K562 (cell line): ENCODE data around the gene ADAMTS14. TPM values are rescaled to one million over a fixed set of nuclear protein-coding genes. Genes with fewer than 3 reads are reported as not detected.

Experiments used
- ATAC-seq: fragments of 200-7000 bp; cut with Tn5 transposase; 3 replicates; pipeline ENCODE4 v1.9.1; 2020; ENCODE audit warnings: moderate library complexity
- BruUV-seq: library from RNA; stranded (reverse); fragments of 400-500 nt; replicated peaks from 2 replicates; lab custom pipeline; 2021; lab: Mats Ljungman, UMichigan
- CTCF ChIA-PET: fragments of 300-600 bp; formaldehyde crosslinking; extraction: SDS; loops from one replicate; lab custom pipeline; 2021; ENCODE audit warnings: low intra/inter-chr PET ratio; lab: Yijun Ruan, JAX
- POLR2A ChIA-PET: fragments of 300-600, 350-650 bp; sonication (Branson Sonifier 250); formaldehyde crosslinking; extraction: SDS; loops from one replicate; lab custom pipeline; 2021; ENCODE audit warnings: antibody characterized with exemption, inconsistent platforms; lab: Yijun Ruan, JAX
- DNase-seq, 4 experiments: peaks; one replicate each; pipeline versions ENCODE4 v3.0.0 to v3.0.0-alpha.2; 2011 to 2018; ENCODE audit warnings: low spot score in 3 of 4, mixed read lengths in 3 of 4; ENCODE audit errors: extremely low read depth in 1 of 4
- FAIRE-seq: peaks from 2 replicates; lab custom pipeline; 2011; peaks lifted over from hg19 to GRCh38; lab: Jason Lieb, UNC
- H2AFZ ChIP-seq: 2 replicates; pipeline ENCODE4 v1.6.0; 2011; ENCODE audit warnings: low read depth, low read length, control low read depth, inconsistent platforms
- H3K27ac ChIP-seq: fragments of 200-600 bp; 3 replicates; pipeline ENCODE4 v1.8.0; 2011; ENCODE audit warnings: low read depth, mild to moderate bottlenecking, control low read depth, inconsistent platforms, low read length, moderate library complexity, mixed read lengths; ENCODE audit errors: extremely low read depth
- H3K27me3 ChIP-seq, 2 experiments: fragments of 300-600 bp in 1 of 2; 2 replicates in 1 of 2; 3 replicates in 1 of 2; pipeline versions ENCODE4 v1.6.0 to v1.8.0; 2011; ENCODE audit warnings: inconsistent platforms in 2 of 2, low read length in 2 of 2, mild to moderate bottlenecking in 1 of 2, mixed read lengths in 1 of 2, moderate library complexity in 1 of 2; ENCODE audit not compliant: control insufficient read depth in 2 of 2, insufficient read depth in 2 of 2
- H3K36me3 ChIP-seq: fragments of 300-600 bp; 3 replicates; pipeline ENCODE4 v1.8.0; 2011; ENCODE audit warnings: mild to moderate bottlenecking, low read length, inconsistent platforms; ENCODE audit not compliant: control insufficient read depth, insufficient read depth
- H3K4me1 ChIP-seq, 2 experiments: fragments of 200-600 bp in 1 of 2; replicated peaks in 1 of 2; 2 replicates in 1 of 2; 3 replicates in 1 of 2; pipeline versions ENCODE4 v1.5.1 to v1.8.0; 2011; ENCODE audit warnings: inconsistent platforms in 2 of 2, low read length in 2 of 2, mild to moderate bottlenecking in 1 of 2, mixed read lengths in 1 of 2, moderate library complexity in 1 of 2; ENCODE audit not compliant: control insufficient read depth in 2 of 2, insufficient read depth in 2 of 2
- H3K4me2 ChIP-seq: 2 replicates; pipeline ENCODE4 v1.6.1; 2011; ENCODE audit warnings: low read length, control low read depth, inconsistent platforms, mixed read lengths; ENCODE audit not compliant: insufficient read depth
- H3K4me3 ChIP-seq: fragments of 200-600 bp; sonication (generic), shearing (Covaris generic); 2 replicates; pipeline ENCODE4 v1.5.1; 2016; ENCODE audit warnings: control low read depth, inconsistent platforms
- H3K79me2 ChIP-seq: fragments of 200-600 bp; 3 replicates; pipeline ENCODE4 v1.8.0; 2011; ENCODE audit warnings: low read length, inconsistent platforms; ENCODE audit not compliant: control insufficient read depth, insufficient read depth
- H3K9ac ChIP-seq, 2 experiments: 2 replicates each; pipeline versions ENCODE4 v1.6.0 to v1.6.1; 2011; ENCODE audit warnings: low read depth in 2 of 2, low read length in 2 of 2, control low read depth in 1 of 2, inconsistent platforms in 1 of 2, mild to moderate bottlenecking in 1 of 2, mixed read lengths in 1 of 2; ENCODE audit not compliant: insufficient read depth in 1 of 2
- H3K9me1 ChIP-seq: one replicate; pipeline ENCODE4 v1.6.0; 2011; ENCODE audit warnings: inconsistent platforms, mild to moderate bottlenecking, low read length, moderate library complexity; ENCODE audit not compliant: control insufficient read depth, insufficient read depth
- H3K9me3 ChIP-seq: replicated peaks from 2 replicates; pipeline ENCODE4 v1.5.1; 2011; ENCODE audit warnings: low read depth, low read length, inconsistent platforms; ENCODE audit not compliant: control insufficient read depth, insufficient read depth
- H4K20me1 ChIP-seq: replicated peaks from 2 replicates; pipeline ENCODE4 v1.6.1; 2011; ENCODE audit warnings: low read length, inconsistent platforms, mixed read lengths; ENCODE audit not compliant: control insufficient read depth, insufficient read depth
- BACH1 ChIP-seq: fragments of 200-800 bp; sonication (Bioruptor generic); IDR thresholded peaks from 2 replicates; pipeline ENCODE4 v1.6.1; 2016; ENCODE audit warnings: missing genetic modification characterization, missing compliant biosample characterization
- BRCA1 ChIP-seq, 2 experiments: fragments of 450-650 bp in 1 of 2; sonication (generic) in 1 of 2; formaldehyde crosslinking in 1 of 2; IDR thresholded peaks; 2 replicates each; pipeline versions ENCODE4 v1.5.0 to v1.6.1; 2017 to 2020; ENCODE audit warnings: mild to moderate bottlenecking in 1 of 2, missing genetic modification reagents in 1 of 2
- FIP1L1 ChIP-seq: fragments of 200-400 bp; formaldehyde crosslinking; IDR thresholded peaks from 2 replicates; pipeline ENCODE4 v1.6.1; 2018; ENCODE audit warnings: mild to moderate bottlenecking, low read depth, low read length; ENCODE audit not compliant: poor library complexity, severe bottlenecking
- HCFC1 ChIP-seq: IDR thresholded peaks from 2 replicates; pipeline ENCODE4 v1.6.1; 2012; ENCODE audit warnings: low read depth, low read length, improper control_type of control experiment
- HNRNPK ChIP-seq: fragments of 200-400 bp; formaldehyde crosslinking; IDR thresholded peaks from one replicate; pipeline ENCODE4 v1.6.1; 2018; ENCODE audit warnings: mild to moderate bottlenecking, low read depth, low read length; ENCODE audit not compliant: poor library complexity, severe bottlenecking
- MAZ ChIP-seq, 2 experiments: fragments of 450-650 bp in 1 of 2; sonication (generic) in 1 of 2; formaldehyde crosslinking; IDR thresholded peaks in 1 of 2; conservative IDR thresholded peaks in 1 of 2; 2 replicates each; pipeline versions ENCODE4 v1.4.0 to v1.5.0; 2020; ENCODE audit warnings: mild to moderate bottlenecking in 1 of 2, missing genetic modification reagents in 1 of 2
- RBM39 ChIP-seq: fragments of 200-400 bp; formaldehyde crosslinking; optimal IDR thresholded peaks from 2 replicates; pipeline ENCODE3; 2018; ENCODE audit warnings: low read depth, low read length
- RFX7 ChIP-seq: fragments of 250-450 bp; sonication (Bioruptor Pico); IDR thresholded peaks from 2 replicates; pipeline ENCODE4 v1.5.1; 2021; ENCODE audit warnings: mild to moderate bottlenecking
- SLC30A9 ChIP-seq: fragments of 250-450 bp; sonication (Bioruptor Pico); IDR thresholded peaks from 2 replicates; pipeline ENCODE4 v1.8.0; 2022; ENCODE audit warnings: mild to moderate bottlenecking, moderate library complexity
- SMARCB1 ChIP-seq: IDR thresholded peaks from 2 replicates; pipeline ENCODE4 v1.6.1; 2011; ENCODE audit warnings: improper control_type of control experiment, low read depth; ENCODE audit not compliant: insufficient read length
- TCF7L2 ChIP-seq: fragments of 150-350 bp; IDR thresholded peaks from 2 replicates; pipeline ENCODE4 v1.6.1; 2016; ENCODE audit warnings: low read depth, mild to moderate bottlenecking, low read length, moderate library complexity
- ZNF140 ChIP-seq: fragments of 250-450 bp; sonication (Bioruptor Pico); IDR thresholded peaks from 2 replicates; pipeline ENCODE4 v1.8.0; 2021; ENCODE audit warnings: moderate library complexity, mild to moderate bottlenecking, inconsistent platforms
- ZNF197 ChIP-seq: fragments of 200-800 bp; sonication (Bioruptor generic); IDR thresholded peaks from 2 replicates; pipeline ENCODE4 v1.6.1; 2016; ENCODE audit warnings: low read depth, missing genetic modification characterization, missing compliant biosample characterization
- ZNF507 ChIP-seq: conservative IDR thresholded peaks from 2 replicates; pipeline ENCODE4 v1.6.1; 2017; ENCODE audit warnings: missing genetic modification characterization, missing compliant biosample characterization
- WGBS: fragments of 100-300 bp; shearing (Covaris generic); methylation state at CpG from one replicate; pipeline ENCODE4 v1.1.6; 2016; ENCODE audit warnings: low coverage, mixed read lengths; ENCODE audit not compliant: insufficient coverage; ENCODE audit errors: missing lambda C conversion rate; 5-methylcytosine and 5-hydroxymethylcytosine counted together
- in situ Hi-C: fragments of 300-500 bp; cut with MboI; formaldehyde crosslinking; loops from 4 replicates; pipeline ENCODE4 v1.15.0; 2018; ENCODE audit warnings: inconsistent platforms, mixed read lengths
- intact Hi-C: fragments of 100-400 bp; cut with micrococcal nuclease; formaldehyde crosslinking; loops from 2 replicates; pipeline ENCODE4 v1.14.2; 2022
- polyA plus RNA-seq, 8 experiments: library from polyadenylated mRNA; depleted of rRNA in 4 of 8; stranded (reverse) in 5 of 8; unstranded in 3 of 8; fragments of >200 nt; fragmentation: Nextera tagmentation in 2 of 8; fragmentation: Illumina TruSeq in 1 of 8; extraction: Ambion mirVana in 2 of 8; extraction: Trizol in 1 of 8; gene quantifications; 2 replicates each; pipeline versions ENCODE4 v1.2.1 to v1.2.3, GENCODE V29; 2011 to 2014; ENCODE audit warnings: inconsistent platforms in 1 of 8, missing spikeins in 1 of 8
- total RNA-seq, 7 experiments: library from RNA; depleted of rRNA in 6 of 7; stranded (reverse); fragments of >200 nt in 6 of 7; fragmentation: Illumina TruSeq in 2 of 7; extraction: Trizol in 2 of 7; gene quantifications; 2 replicates each; pipeline versions ENCODE4 v1.2.1 to v1.2.3, GENCODE V29; 2011 to 2021; ENCODE audit warnings: low replicate concordance in 1 of 7
- TF ChIP-seq, protein P1 (sequence below): fragments of 250-450 bp; sonication (Bioruptor Pico); IDR thresholded peaks from 2 replicates; pipeline ENCODE4 v1.4.0; 2020; ENCODE audit warnings: mild to moderate bottlenecking
- TF ChIP-seq, protein P2 (sequence below), 3 experiments: IDR thresholded peaks in 2 of 3; conservative IDR thresholded peaks in 1 of 3; 2 replicates each; pipeline ENCODE4 v1.5.1; 2011 to 2012; ENCODE audit warnings: low read length in 3 of 3, mild to moderate bottlenecking in 3 of 3, control low read depth in 2 of 3, improper control_type of control experiment in 1 of 3, inconsistent platforms in 1 of 3, low read depth in 1 of 3, mixed read lengths in 1 of 3, moderate library complexity in 1 of 3; ENCODE audit not compliant: insufficient read depth in 2 of 3
- TF ChIP-seq, protein P3 (sequence below): fragments of 250-450 bp; sonication (Bioruptor Pico); IDR thresholded peaks from 2 replicates; pipeline ENCODE4 v1.5.0; 2021

The ADAMTS14 gene
- total and polyA plus RNA-seq, 9 of the 15 experiments (the other 6 are each of a cell fraction or from before 2014, with no cell fraction given), result 0.04 to 37.4 (median 15.9) TPM

DNA sequence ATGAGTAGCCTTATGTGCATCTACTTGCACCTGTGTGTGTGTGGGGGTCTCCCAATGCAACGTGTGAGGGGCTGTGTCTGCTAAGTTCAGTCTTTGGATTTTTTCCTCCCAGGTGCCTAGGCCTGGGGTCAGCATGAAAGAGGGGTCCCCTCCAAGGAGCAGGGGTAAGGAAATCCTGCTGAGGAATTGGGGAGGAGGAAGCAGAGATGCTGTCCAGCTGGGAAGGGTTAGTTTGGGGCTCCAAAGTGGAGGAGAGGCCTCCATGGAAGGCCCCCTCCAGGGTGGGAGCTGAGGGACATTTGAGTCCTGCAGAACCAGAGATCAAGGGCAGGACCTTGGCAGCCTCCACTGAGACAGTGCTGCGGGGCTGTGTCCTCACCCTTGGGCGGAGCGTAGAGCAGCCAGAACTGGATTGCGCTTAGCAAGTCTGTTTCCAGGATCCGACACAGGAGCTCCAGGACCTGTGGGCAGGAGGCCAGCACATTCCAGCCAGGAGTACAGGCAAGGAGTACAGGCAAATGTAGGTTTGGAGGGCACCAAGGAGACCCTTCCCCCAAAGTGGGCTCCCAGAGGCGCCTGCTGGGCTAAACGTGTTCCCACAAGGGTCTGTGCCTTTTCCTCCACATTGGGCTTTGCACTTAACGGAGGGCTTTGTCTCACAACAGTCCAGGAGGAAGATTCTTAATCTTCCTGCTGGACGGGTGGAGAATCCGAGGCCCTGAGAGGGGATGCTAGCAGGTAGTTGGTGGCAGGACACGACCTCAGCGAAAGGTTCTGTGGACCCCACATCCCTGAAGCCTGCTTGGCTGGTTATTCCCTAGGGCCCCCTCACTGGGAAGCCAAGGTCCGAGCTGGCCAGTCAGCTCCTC, 102.7 kb downstream of the ADAMTS14 start:
- Histone ChIP-seq H3K79me2 (no peaks in the 10 kb centered on the region), H3K4me3 (no peak overlapping the region), H3K36me3 (no peaks in the 10 kb centered on the region), H3K27me3 (no peaks in the 10 kb centered on the region; a peak in 1 of 5 replicates), H4K20me1 (no peaks in the 10 kb centered on the region; the same call in 1 of the 2 replicates), H2AFZ (no peak overlapping the region), H3K9me1 (no peaks in the 10 kb centered on the region), H3K9me3 (no peaks in the 10 kb centered on the region), H3K27ac (no peak overlapping the region), H3K4me1 (peaks cover 7 to 14% of the 10 kb centered on the region in 2 experiments), H3K9ac (peak overlapping the region in 1 of 2 experiments; percentile 6; a peak in 1 of 4 replicates), H3K4me2 (no peak overlapping the region)
- in situ Hi-C loops, result no loop called here
- intact Hi-C loops, result no loop called here
- DNase-seq (no peak), FAIRE-seq (no peak), ATAC-seq (no peak)
- 31% methylated on average over 14 of the region's 14 CpGs for WGBS
- ChIA-PET POLR2A (interaction anchor here (0.6 to 2.2 kb wide), 3 partner anchors 15 to 464 kb away, joined by 3 to 8 read pairs (median 5); no protein-coding TSS in a partner anchor), CTCF (no interaction called here)
- BruUV-seq, result no TSS peak
- TF ChIP-seq SLC30A9 (CRISPR knock-in tag) (no peak), BRCA1 (IDR thresholded peaks at IDR 0.05) (no peak), BRCA1 (CRISPR knock-in tag; IDR thresholded peaks at IDR 0.05) (no peak), BACH1 (no peak), RBM39 (no peak), ZNF507 (tag) (no peak), HCFC1 (no peak), RFX7 (no peak), FIP1L1 (no peak), ZNF140 (no peak), HNRNPK (no peak), ZNF197 (CRISPR knock-in tag) (no peak), MAZ (CRISPR knock-in tag; conservative IDR thresholded peaks at IDR 0.05 in 1 of 2, IDR thresholded peaks at IDR 0.05 in 1 of 2) (no peak), TCF7L2 (no peak), SMARCB1 (no peak)
- TF ChIP-seq, protein P1, sequence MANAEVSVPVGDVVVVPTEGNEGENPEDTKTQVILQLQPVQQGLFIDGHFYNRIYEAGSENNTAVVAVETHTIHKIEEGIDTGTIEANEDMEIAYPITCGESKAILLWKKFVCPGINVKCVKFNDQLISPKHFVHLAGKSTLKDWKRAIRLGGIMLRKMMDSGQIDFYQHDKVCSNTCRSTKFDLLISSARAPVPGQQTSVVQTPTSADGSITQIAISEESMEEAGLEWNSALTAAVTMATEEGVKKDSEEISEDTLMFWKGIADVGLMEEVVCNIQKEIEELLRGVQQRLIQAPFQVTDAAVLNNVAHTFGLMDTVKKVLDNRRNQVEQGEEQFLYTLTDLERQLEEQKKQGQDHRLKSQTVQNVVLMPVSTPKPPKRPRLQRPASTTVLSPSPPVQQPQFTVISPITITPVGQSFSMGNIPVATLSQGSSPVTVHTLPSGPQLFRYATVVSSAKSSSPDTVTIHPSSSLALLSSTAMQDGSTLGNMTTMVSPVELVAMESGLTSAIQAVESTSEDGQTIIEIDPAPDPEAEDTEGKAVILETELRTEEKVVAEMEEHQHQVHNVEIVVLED, result no peak
- TF ChIP-seq, protein P2, sequence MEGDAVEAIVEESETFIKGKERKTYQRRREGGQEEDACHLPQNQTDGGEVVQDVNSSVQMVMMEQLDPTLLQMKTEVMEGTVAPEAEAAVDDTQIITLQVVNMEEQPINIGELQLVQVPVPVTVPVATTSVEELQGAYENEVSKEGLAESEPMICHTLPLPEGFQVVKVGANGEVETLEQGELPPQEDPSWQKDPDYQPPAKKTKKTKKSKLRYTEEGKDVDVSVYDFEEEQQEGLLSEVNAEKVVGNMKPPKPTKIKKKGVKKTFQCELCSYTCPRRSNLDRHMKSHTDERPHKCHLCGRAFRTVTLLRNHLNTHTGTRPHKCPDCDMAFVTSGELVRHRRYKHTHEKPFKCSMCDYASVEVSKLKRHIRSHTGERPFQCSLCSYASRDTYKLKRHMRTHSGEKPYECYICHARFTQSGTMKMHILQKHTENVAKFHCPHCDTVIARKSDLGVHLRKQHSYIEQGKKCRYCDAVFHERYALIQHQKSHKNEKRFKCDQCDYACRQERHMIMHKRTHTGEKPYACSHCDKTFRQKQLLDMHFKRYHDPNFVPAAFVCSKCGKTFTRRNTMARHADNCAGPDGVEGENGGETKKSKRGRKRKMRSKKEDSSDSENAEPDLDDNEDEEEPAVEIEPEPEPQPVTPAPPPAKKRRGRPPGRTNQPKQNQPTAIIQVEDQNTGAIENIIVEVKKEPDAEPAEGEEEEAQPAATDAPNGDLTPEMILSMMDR (IDR thresholded peaks at IDR 0.05 in 2 of 3, conservative IDR thresholded peaks at IDR 0.05 in 1 of 3; ENCODE audit: insufficient read depth in 2 of 3, low read depth in 1 of 3, low read length in 3 of 3), result no peak
- TF ChIP-seq, protein P3, sequence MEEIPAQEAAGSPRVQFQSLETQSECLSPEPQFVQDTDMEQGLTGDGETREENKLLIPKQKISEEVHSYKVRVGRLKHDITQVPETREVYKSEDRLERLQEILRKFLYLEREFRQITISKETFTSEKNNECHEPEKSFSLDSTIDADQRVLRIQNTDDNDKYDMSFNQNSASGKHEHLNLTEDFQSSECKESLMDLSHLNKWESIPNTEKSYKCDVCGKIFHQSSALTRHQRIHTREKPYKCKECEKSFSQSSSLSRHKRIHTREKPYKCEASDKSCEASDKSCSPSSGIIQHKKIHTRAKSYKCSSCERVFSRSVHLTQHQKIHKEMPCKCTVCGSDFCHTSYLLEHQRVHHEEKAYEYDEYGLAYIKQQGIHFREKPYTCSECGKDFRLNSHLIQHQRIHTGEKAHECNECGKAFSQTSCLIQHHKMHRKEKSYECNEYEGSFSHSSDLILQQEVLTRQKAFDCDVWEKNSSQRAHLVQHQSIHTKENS (CRISPR knock-in tag), result no peak
